ENCODE data around the gene PKN1. TPM values are rescaled to one million over a fixed set of nuclear protein-coding genes. Genes with fewer than 3 reads are reported as not detected.

Gene PKN1
- total RNA-seq, 1 experiment from 2014 or later, result 138 TPM

- H3K4me3 Mint-ChIP-seq (ENCODE audit: low read depth, unreplicated experiment), result peak overlapping the region; percentile 73
- no peak for TF ChIP-seq CTCF (IDR thresholded peaks at IDR 0.05; ENCODE audit: unreplicated experiment)
- TSS peak; percentile 49 for BruUV-seq (replicated peaks)
- no peaks in the 10 kb centered on the region for H3K27me3 Mint-ChIP-seq (ENCODE audit: unreplicated experiment)
- intact Hi-C loops (cut with micrococcal nuclease; ENCODE audit: unreplicated experiment), result no loop called here
- DNase-seq, result no peak
- CTCF ChIA-PET, result interaction anchor here (0.7 to 1.3 kb wide), 2 partner anchors 11 to 358 kb away, joined by 3 read pairs; partner anchors contain the start of gene ASF1B
- H3K36me3 Mint-ChIP-seq (ENCODE audit: insufficient read depth, unreplicated experiment), result peaks cover 70% of the 10 kb centered on the region
- H3K9me3 Mint-ChIP-seq (ENCODE audit: low read depth, unreplicated experiment), result no peaks in the 10 kb centered on the region
- peak overlapping the region; percentile 26 for H3K27ac Mint-ChIP-seq (ENCODE audit: unreplicated experiment)
- H3K4me1 Mint-ChIP-seq (ENCODE audit: low read depth, unreplicated experiment), result peaks cover 19% of the 10 kb centered on the region
Observed at GRCh38 chr19:14494411-14494810, 61.3 kb downstream of the PKN1 start.

GRCh38 chr19:14494910-14495671 lies 62.0 kb downstream of the PKN1 start:
- H3K4me3 Mint-ChIP-seq (ENCODE audit: low read depth, unreplicated experiment), result peak overlapping the region; percentile 73
- CTCF ChIA-PET, result interaction anchor here (0.7 to 1.3 kb wide), 2 partner anchors 11 to 359 kb away, joined by 3 read pairs; partner anchors contain the start of gene ASF1B
- H3K4me1 Mint-ChIP-seq (ENCODE audit: low read depth, unreplicated experiment), result peaks cover 19% of the 10 kb centered on the region
- H3K36me3 Mint-ChIP-seq (ENCODE audit: insufficient read depth, unreplicated experiment), result peaks cover 64% of the 10 kb centered on the region
- TF ChIP-seq CTCF (IDR thresholded peaks at IDR 0.05; ENCODE audit: unreplicated experiment), result no peak
- peak overlapping the region; percentile 26 for H3K27ac Mint-ChIP-seq (ENCODE audit: unreplicated experiment)
- no TSS peak for BruUV-seq (replicated peaks)
- DNase-seq, result peak; percentile 50
- intact Hi-C loops (cut with micrococcal nuclease; ENCODE audit: unreplicated experiment), result no loop called here
- no peaks in the 10 kb centered on the region for H3K27me3 Mint-ChIP-seq (ENCODE audit: unreplicated experiment)
- no peaks in the 10 kb centered on the region for H3K9me3 Mint-ChIP-seq (ENCODE audit: low read depth, unreplicated experiment)

- DNase-seq, result no peak
- peaks cover 58% of the 10 kb centered on the region for H3K36me3 Mint-ChIP-seq (ENCODE audit: insufficient read depth, unreplicated experiment)
- peak overlapping the region; percentile 73 for H3K4me3 Mint-ChIP-seq (ENCODE audit: low read depth, unreplicated experiment)
- H3K9me3 Mint-ChIP-seq (ENCODE audit: low read depth, unreplicated experiment), result no peaks in the 10 kb centered on the region
- H3K4me1 Mint-ChIP-seq (ENCODE audit: low read depth, unreplicated experiment), result peaks cover 19% of the 10 kb centered on the region
- H3K27ac Mint-ChIP-seq (ENCODE audit: unreplicated experiment), result peak overlapping the region; percentile 89
- no peaks in the 10 kb centered on the region for H3K27me3 Mint-ChIP-seq (ENCODE audit: unreplicated experiment)
- CTCF ChIA-PET, result interaction anchor here (0.5 to 2.3 kb wide), 5 partner anchors 10 to 373 kb away, joined by 3 to 12 read pairs (median 3); no protein-coding TSS in a partner anchor
- TF ChIP-seq CTCF (IDR thresholded peaks at IDR 0.05; ENCODE audit: unreplicated experiment), result no peak
- no TSS peak for BruUV-seq (replicated peaks)
- intact Hi-C loops (cut with micrococcal nuclease; ENCODE audit: unreplicated experiment), result no loop called here
Observed at GRCh38 chr19:14495672-14496028, 62.5 kb downstream of the PKN1 start.

- no peaks in the 10 kb centered on the region for H3K9me3 Mint-ChIP-seq (ENCODE audit: low read depth, unreplicated experiment)
- no peaks in the 10 kb centered on the region for H3K27me3 Mint-ChIP-seq (ENCODE audit: unreplicated experiment)
- peaks cover 52% of the 10 kb centered on the region for H3K36me3 Mint-ChIP-seq (ENCODE audit: insufficient read depth, unreplicated experiment)
- peaks cover 19% of the 10 kb centered on the region for H3K4me1 Mint-ChIP-seq (ENCODE audit: low read depth, unreplicated experiment)
- H3K27ac Mint-ChIP-seq (ENCODE audit: unreplicated experiment), result peak within 1 kb of the TSS; percentile 89
- BruUV-seq (replicated peaks), result no TSS peak
- intact Hi-C loops (cut with micrococcal nuclease; ENCODE audit: unreplicated experiment), result no loop called here
- CTCF ChIA-PET, result interaction anchor here (0.5 to 2.3 kb wide), 4 partner anchors 10 to 373 kb away, joined by 3 to 12 read pairs (median 4); no protein-coding TSS in a partner anchor
- peak within 1 kb of the TSS; percentile 73 for H3K4me3 Mint-ChIP-seq (ENCODE audit: low read depth, unreplicated experiment)
- DNase-seq, result peak; percentile 95
- no peak for TF ChIP-seq CTCF (IDR thresholded peaks at IDR 0.05; ENCODE audit: unreplicated experiment)
Observed at GRCh38 chr19:14496029-14496833, 63.1 kb downstream of the PKN1 start, which contains the start of gene GIPC1. GIPC1 (minus strand) TSS chr19:14496127; CDS start chr19:14482976, 13,151 bp downstream.

All from Calu3 (cell line).